DMS53 treated with DMSO at 0.1 percent for 48 hours (cell line): Measurements from ENCODE around the gene PRKAG2.
"Not testable (repeated sequence)": the region's sequence is repeated elsewhere in the genome, so short reads cannot be mapped to it uniquely, and the experiment has no call there.

Source experiments
- DNase-seq: peaks from one replicate; lab custom pipeline; 2025; ENCODE audit not compliant: unreplicated experiment; lab: John Stamatoyannopoulos, UW

PRKAG2 gene

GRCh38 chr7:151852486-151853396 is 24.2 kb downstream of the PRKAG2 start:
- DNase-seq: no peak

GRCh38 chr7:151851782-151852181 is 25.1 kb downstream of the PRKAG2 start:
- no peak for DNase-seq

- peak; percentile 29 for DNase-seq
These were observed 25.7 kb downstream of the PRKAG2 start for GRCh38 chr7:151851145-151851751.

- DNase-seq: no peak
These were observed 26.3 kb downstream of the PRKAG2 start for GRCh38 chr7:151850491-151851124.

- DNase-seq: no peak
These were observed 27.0 kb downstream of the PRKAG2 start for GRCh38 chr7:151849879-151850260.

- DNase-seq: no peak
These were observed 27.7 kb downstream of the PRKAG2 start for GRCh38 chr7:151849008-151849878.

GRCh38 chr7:151847681-151848081 is 29.2 kb downstream of the PRKAG2 start:
- DNase-seq: no peak

GRCh38 chr7:151847136-151847535 is 29.8 kb downstream of the PRKAG2 start:
- no peak for DNase-seq

- DNase-seq: no peak
These were observed 31.3 kb downstream of the PRKAG2 start for GRCh38 chr7:151845412-151846205.

GRCh38 chr7:151844825-151845200 is 32.1 kb downstream of the PRKAG2 start:
- no peak for DNase-seq

GRCh38 chr7:151844071-151844824 is 32.7 kb downstream of the PRKAG2 start:
- DNase-seq: no peak

- no peak for DNase-seq
These were observed 33.7 kb downstream of the PRKAG2 start for GRCh38 chr7:151843181-151843580.

- not testable (repeated sequence) for DNase-seq
These were observed 35.4 kb downstream of the PRKAG2 start for GRCh38 chr7:151841395-151842051.

- DNase-seq: no peak
These were observed 36.6 kb downstream of the PRKAG2 start for GRCh38 chr7:151840088-151840910.

- DNase-seq: no peak
These were observed 37.4 kb downstream of the PRKAG2 start for GRCh38 chr7:151839451-151839921.

GRCh38 chr7:151838861-151839381 is 38.0 kb downstream of the PRKAG2 start:
- no peak for DNase-seq

- no peak for DNase-seq
These were observed 38.8 kb downstream of the PRKAG2 start for GRCh38 chr7:151838072-151838471.
